Measurements from ENCODE around the gene ZBTB16. TPM values are rescaled to one million over a fixed set of nuclear protein-coding genes. Genes with fewer than 3 reads are reported as not detected.

The ZBTB16 gene
- total RNA-seq, 1 donor from 2014 or later = 64.5 TPM

DNA sequence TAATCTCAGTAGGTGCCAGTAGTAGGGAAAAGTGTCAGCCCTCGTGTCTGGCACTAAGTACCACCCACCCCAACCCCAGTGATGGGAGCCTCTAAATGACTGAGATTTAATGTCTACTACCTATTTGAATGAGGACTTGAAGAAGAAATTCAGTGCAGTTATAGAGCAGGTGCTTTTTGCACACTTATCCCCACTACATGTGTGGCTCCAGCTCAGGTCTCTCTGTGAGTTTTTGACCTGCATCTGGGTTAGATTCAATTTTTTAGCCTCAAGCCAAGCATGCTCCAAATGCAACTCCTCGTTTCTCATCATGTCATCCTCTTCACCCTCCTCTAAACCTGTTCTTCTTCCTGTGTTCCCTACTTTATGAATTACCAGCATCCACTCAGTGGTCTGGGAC, 211.8 kb downstream of the ZBTB16 start:
- Histone ChIP-seq H3K4me3 (no peak overlapping the region), H3K27me3 (ENCODE audit: low read depth) (peaks cover 11% of the 10 kb centered on the region)
- intact Hi-C loops (cut with micrococcal nuclease) = no loop called here

DNA sequence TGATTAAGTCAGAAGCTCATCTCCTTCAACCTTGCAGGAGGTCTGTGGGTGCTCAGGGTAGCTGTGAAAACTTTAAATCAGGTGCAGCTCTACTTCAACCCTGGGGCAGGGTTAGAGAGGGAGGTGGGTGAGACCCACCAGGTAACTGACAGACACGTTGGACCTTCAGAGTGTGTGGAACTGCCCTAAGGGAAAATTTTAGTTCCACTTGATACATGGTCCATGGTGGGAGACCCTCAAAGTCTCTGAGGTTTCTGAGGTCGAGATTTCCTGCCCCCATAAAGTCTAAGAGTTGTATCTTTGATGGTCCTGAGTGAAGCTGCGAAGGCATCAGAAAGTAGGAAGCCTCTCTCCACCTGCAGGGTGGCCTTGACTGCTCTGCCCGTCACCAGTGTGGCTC, 212.8 kb downstream of the ZBTB16 start:
- Histone ChIP-seq H3K4me1 (peaks cover 12% of the 10 kb centered on the region), H3K36me3 (peaks cover 6% of the 10 kb centered on the region), H3K4me3 (no peak overlapping the region), H3K27ac (replicated peaks) (no peak overlapping the region), H3K27me3 (ENCODE audit: low read depth) (peaks cover 11% of the 10 kb centered on the region), H3K9me3 (replicated peaks) (no peaks in the 10 kb centered on the region)
- TF ChIP-seq, protein P1, sequence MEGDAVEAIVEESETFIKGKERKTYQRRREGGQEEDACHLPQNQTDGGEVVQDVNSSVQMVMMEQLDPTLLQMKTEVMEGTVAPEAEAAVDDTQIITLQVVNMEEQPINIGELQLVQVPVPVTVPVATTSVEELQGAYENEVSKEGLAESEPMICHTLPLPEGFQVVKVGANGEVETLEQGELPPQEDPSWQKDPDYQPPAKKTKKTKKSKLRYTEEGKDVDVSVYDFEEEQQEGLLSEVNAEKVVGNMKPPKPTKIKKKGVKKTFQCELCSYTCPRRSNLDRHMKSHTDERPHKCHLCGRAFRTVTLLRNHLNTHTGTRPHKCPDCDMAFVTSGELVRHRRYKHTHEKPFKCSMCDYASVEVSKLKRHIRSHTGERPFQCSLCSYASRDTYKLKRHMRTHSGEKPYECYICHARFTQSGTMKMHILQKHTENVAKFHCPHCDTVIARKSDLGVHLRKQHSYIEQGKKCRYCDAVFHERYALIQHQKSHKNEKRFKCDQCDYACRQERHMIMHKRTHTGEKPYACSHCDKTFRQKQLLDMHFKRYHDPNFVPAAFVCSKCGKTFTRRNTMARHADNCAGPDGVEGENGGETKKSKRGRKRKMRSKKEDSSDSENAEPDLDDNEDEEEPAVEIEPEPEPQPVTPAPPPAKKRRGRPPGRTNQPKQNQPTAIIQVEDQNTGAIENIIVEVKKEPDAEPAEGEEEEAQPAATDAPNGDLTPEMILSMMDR (IDR thresholded peaks at IDR 0.05; ENCODE audit: borderline replicate concordance) = no peak
- intact Hi-C loops (cut with micrococcal nuclease) = no loop called here
- no peak for DNase-seq

More for the DNA sequence above, 211.8 kb downstream of the ZBTB16 start:
- Histone ChIP-seq H3K9me3 (replicated peaks) (no peaks in the 10 kb centered on the region), H3K27ac (replicated peaks) (no peak overlapping the region), H3K36me3 (peaks cover 6% of the 10 kb centered on the region), H3K4me1 (peaks cover 12% of the 10 kb centered on the region)
- DNase-seq = no peak
- TF ChIP-seq, protein P1 (IDR thresholded peaks at IDR 0.05; ENCODE audit: borderline replicate concordance) = no peak

- peaks cover 12% of the 10 kb centered on the region for H3K4me1 ChIP-seq
- intact Hi-C loops (cut with micrococcal nuclease) = no loop called here
- DNase-seq = no peak
- no peaks in the 10 kb centered on the region for H3K9me3 ChIP-seq (replicated peaks)
- H3K4me3 ChIP-seq = no peak overlapping the region
- H3K27me3 ChIP-seq (ENCODE audit: low read depth) = peaks cover 11% of the 10 kb centered on the region
- peaks cover 6% of the 10 kb centered on the region for H3K36me3 ChIP-seq
- no peak overlapping the region for H3K27ac ChIP-seq (replicated peaks)
- TF ChIP-seq, protein P1 (IDR thresholded peaks at IDR 0.05; ENCODE audit: borderline replicate concordance) = no peak
Measured at GRCh38 chr11:114273071-114273470, 213.6 kb downstream of the ZBTB16 start.

- peaks cover 6% of the 10 kb centered on the region for H3K36me3 ChIP-seq
- no peaks in the 10 kb centered on the region for H3K9me3 ChIP-seq (replicated peaks)
- DNase-seq = no peak
- peaks cover 11% of the 10 kb centered on the region for H3K4me1 ChIP-seq
- TF ChIP-seq, protein P1 (IDR thresholded peaks at IDR 0.05; ENCODE audit: borderline replicate concordance) = no peak
- no peak overlapping the region for H3K4me3 ChIP-seq
- H3K27me3 ChIP-seq (ENCODE audit: low read depth) = peaks cover 11% of the 10 kb centered on the region
- H3K27ac ChIP-seq (replicated peaks) = peak overlapping the region; percentile 60
- intact Hi-C loops (cut with micrococcal nuclease) = no loop called here
Measured at GRCh38 chr11:114273890-114274635, 214.6 kb downstream of the ZBTB16 start.

GRCh38 chr11:114274637-114275036, 215.1 kb downstream of the ZBTB16 start:
- intact Hi-C loops (cut with micrococcal nuclease) = no loop called here
- no peak for DNase-seq
- TF ChIP-seq, protein P1 (IDR thresholded peaks at IDR 0.05; ENCODE audit: borderline replicate concordance) = no peak
- no peak overlapping the region for H3K4me3 ChIP-seq
- H3K9me3 ChIP-seq (replicated peaks) = no peaks in the 10 kb centered on the region
- H3K36me3 ChIP-seq = peaks cover 6% of the 10 kb centered on the region
- peak overlapping the region; percentile 60 for H3K27ac ChIP-seq (replicated peaks)
- H3K27me3 ChIP-seq (ENCODE audit: low read depth) = peaks cover 13% of the 10 kb centered on the region
- H3K4me1 ChIP-seq = peaks cover 7% of the 10 kb centered on the region
